ENCODE data around the gene DNAJA2. TPM values are rescaled to one million over a fixed set of nuclear protein-coding genes. Genes with fewer than 3 reads are reported as not detected.
"Not testable (repeated sequence)": the region's sequence is repeated elsewhere in the genome, so short reads cannot be mapped to it uniquely, and the experiment has no call there.

The DNAJA2 gene
- total and polyA plus RNA-seq, 7 donors = 33.6 to 68.7 (median 59.0) TPM

DNA sequence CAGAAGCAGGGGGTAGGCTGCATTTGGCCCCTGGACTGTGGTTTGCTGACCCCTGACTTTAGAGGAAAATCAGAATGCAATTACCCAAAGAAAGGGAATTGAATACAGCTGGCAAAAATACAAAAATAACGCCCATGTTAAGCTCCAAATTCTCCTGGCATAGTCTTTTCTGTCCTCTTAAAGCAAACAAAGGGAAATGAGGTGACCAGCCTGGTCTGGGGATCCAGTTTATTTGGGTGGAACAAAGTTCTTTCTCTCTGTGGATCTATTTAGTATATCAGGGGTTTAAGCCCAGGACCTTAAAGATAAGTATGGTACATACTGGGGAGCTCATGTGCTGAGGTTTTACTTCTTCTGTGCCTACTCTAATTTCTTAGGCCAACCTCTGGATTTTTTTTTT, 23.5 kb downstream of the DNAJA2 start:
- peaks cover 0 to 12% (median 6%) of the 10 kb centered on the region in 4 donors for H3K36me3 ChIP-seq
- no peaks in the 10 kb centered on the region for H3K9me3 ChIP-seq
- no peak overlapping the region for H3K4me3 ChIP-seq
- no peaks in the 10 kb centered on the region for H3K27me3 ChIP-seq
- H3K4me1 ChIP-seq = no peaks in the 10 kb centered on the region
- no peak for DNase-seq
- 36 to 76% methylated on average over 1 of the region's 1 CpG for WGBS, 2 donors
- TF ChIP-seq EP300 (IDR thresholded peaks at IDR 0.05) = no peak
- TF ChIP-seq POLR2AphosphoS5 (IDR thresholded peaks at IDR 0.05) = no peak
- TF ChIP-seq POLR2A (IDR thresholded peaks at IDR 0.05) = no peak
- TF ChIP-seq, protein P1, sequence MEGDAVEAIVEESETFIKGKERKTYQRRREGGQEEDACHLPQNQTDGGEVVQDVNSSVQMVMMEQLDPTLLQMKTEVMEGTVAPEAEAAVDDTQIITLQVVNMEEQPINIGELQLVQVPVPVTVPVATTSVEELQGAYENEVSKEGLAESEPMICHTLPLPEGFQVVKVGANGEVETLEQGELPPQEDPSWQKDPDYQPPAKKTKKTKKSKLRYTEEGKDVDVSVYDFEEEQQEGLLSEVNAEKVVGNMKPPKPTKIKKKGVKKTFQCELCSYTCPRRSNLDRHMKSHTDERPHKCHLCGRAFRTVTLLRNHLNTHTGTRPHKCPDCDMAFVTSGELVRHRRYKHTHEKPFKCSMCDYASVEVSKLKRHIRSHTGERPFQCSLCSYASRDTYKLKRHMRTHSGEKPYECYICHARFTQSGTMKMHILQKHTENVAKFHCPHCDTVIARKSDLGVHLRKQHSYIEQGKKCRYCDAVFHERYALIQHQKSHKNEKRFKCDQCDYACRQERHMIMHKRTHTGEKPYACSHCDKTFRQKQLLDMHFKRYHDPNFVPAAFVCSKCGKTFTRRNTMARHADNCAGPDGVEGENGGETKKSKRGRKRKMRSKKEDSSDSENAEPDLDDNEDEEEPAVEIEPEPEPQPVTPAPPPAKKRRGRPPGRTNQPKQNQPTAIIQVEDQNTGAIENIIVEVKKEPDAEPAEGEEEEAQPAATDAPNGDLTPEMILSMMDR (IDR thresholded peaks at IDR 0.05) = no peak
- H3K27ac ChIP-seq = no peak overlapping the region
- intact Hi-C loops (cut with DNase I) = no loop called here

DNA sequence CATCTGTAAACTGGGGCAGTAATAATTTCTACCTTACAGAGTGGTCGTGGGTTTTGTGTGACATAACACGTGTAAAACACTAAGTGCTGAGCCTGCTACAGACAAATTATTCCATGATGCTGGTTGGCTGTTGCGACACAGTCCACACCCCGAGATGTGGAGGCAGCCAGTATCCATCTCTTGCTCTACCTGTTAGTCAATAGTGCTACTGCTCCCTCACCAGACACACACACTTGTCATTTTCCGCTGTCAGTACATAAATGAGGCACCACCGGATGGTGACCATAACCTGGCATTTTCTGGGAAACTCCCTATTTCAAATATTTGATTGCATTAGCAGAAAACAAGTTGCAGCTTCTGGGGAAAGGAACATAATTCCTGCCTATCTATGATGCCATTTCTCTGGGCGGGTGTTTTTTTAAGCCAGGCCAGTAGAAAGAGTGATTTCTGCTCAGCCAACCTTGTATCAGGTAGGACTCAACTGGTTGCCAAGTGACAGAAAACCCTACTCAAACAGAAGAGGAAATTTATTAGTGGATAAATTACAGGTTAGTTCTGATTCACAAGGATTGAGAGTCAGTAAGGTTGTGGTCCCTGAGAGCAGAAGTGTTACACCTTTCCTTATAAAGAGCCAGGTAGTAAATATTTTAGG, 24.1 kb downstream of the DNAJA2 start:
- Histone ChIP-seq H3K4me3 (no peak overlapping the region), H3K4me1 (no peaks in the 10 kb centered on the region), H3K36me3 (peaks cover 0 to 5% (median under 1%) of the 10 kb centered on the region in 4 donors), H3K9me3 (no peaks in the 10 kb centered on the region), H3K27ac (no peak overlapping the region), H3K27me3 (no peaks in the 10 kb centered on the region)
- no peak for DNase-seq
- WGBS, 2 donors = 75 to 81% methylated on average over 7 of the region's 7 CpGs
- intact Hi-C loops (cut with DNase I) = loop anchor here (5.0 kb wide), 1 partner anchor 1218 kb away; no protein-coding TSS in a partner anchor
- TF ChIP-seq EP300 (IDR thresholded peaks at IDR 0.05) = no peak
- no peak for TF ChIP-seq POLR2AphosphoS5 (IDR thresholded peaks at IDR 0.05)
- TF ChIP-seq, protein P1 (IDR thresholded peaks at IDR 0.05) = no peak
- no peak for TF ChIP-seq POLR2A (IDR thresholded peaks at IDR 0.05)

DNA sequence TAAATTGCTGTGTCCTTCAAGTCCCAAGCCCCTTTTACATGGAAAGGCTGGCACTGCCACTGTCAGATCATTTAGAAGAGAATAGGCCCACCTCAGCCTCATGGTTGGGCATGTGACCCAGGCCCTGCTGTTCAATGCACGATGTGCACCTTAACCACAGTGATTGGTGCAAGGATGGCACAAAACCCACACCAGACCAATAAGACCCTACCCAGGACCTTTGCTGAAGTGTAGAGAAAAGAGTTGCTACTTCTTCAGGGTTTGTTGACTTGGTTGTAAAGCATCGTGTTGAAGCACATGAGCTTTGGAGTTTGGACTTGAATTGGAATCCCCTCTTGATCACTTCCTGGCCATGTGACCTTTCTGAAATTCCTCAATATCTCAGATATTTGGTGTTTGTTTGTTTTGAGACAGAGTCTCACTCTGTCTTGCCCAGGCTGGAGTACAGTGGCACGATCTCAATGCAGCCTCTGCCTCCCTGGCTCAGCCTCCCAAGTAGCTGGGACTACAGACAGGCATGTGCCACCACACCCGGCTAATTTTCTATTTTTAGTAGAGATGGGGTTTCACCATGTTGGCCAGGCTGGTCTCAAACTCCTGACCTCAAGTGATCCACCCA, 24.8 kb downstream of the DNAJA2 start:
- no peak overlapping the region for H3K27ac ChIP-seq
- no peak for DNase-seq
- H3K4me1 ChIP-seq = no peaks in the 10 kb centered on the region
- no peaks in the 10 kb centered on the region for H3K27me3 ChIP-seq
- 60 to 68% methylated on average over 4 of the region's 4 CpGs for WGBS, 2 donors
- H3K9me3 ChIP-seq = no peaks in the 10 kb centered on the region
- no peak for TF ChIP-seq EP300 (IDR thresholded peaks at IDR 0.05)
- no peak for TF ChIP-seq POLR2A (IDR thresholded peaks at IDR 0.05)
- TF ChIP-seq POLR2AphosphoS5 (IDR thresholded peaks at IDR 0.05) = no peak
- TF ChIP-seq, protein P1 (IDR thresholded peaks at IDR 0.05) = no peak
- H3K36me3 ChIP-seq = no peaks in the 10 kb centered on the region
- intact Hi-C loops (cut with DNase I) = loop anchor here (5.0 kb wide), 1 partner anchor 1219 kb away; no protein-coding TSS in a partner anchor
- no peak overlapping the region for H3K4me3 ChIP-seq

DNA sequence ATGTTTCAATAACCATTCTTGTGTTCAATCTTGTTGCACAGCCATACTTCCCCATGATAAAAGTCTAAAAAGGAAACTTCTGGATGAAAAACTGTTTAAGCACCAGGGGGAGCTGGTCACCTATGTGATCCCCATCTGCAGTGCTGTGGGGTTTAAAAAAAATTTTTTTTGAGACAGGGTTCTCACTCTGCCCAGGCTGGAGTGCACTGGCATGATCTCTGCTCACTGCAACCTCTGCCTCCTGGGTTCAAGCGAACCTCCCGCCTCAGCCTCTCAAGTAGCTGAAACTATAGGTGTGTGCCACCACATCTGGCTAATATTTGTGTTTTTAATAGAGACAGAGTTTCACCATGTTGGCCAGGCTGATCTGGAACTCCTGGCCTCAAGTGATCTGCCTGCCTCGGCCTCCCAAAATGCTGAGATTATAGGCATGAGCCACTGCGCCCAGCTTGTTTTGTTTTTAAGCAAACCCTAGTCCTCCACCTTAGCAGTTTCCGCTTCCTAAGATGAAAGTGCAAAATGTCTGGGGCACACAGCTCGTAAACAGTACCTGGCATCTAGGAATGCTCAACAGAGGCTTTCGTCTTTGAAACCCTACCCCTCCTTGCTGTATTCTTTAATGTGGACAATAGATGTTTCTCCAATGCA, 25.4 kb downstream of the DNAJA2 start:
- 88 to 90% methylated on average over 7 of the region's 7 CpGs for whole genome bisulfite sequencing, 2 donors

DNA sequence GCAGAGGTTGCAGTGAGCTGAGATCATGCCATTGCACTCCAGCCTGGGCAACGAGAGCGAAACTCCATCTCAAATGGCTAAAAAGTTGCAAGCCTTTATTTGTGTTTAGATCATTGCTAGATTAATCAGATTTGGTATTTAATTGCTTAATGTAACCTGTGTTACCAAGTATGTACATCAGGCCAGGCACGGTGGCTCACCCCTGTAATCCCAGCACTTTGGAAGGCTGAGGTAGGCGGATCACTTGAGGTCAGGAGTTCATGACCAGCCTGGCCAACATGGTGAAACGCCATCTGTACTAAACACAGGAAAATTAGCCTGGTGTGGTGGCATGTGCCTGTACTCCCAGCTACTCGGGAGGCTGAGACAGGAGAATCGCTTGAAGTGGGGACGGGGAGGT, 28.8 kb downstream of the DNAJA2 start:
- H3K27ac ChIP-seq = not testable (repeated sequence)

More for the DNA sequence above, 25.4 kb downstream of the DNAJA2 start:
- intact Hi-C loops (cut with DNase I) = loop anchor here (5.0 kb wide), 1 partner anchor 1219 kb away; no protein-coding TSS in a partner anchor
- H3K36me3 ChIP-seq = no peaks in the 10 kb centered on the region
- TF ChIP-seq, protein P1 (IDR thresholded peaks at IDR 0.05) = peak in 1 of 4 experiments; percentile 24
- no peak for TF ChIP-seq POLR2A (IDR thresholded peaks at IDR 0.05)
- no peak overlapping the region for H3K4me3 ChIP-seq
- H3K27me3 ChIP-seq = no peaks in the 10 kb centered on the region
- no peak for DNase-seq
- H3K27ac ChIP-seq = no peak overlapping the region
- H3K4me1 ChIP-seq = no peaks in the 10 kb centered on the region
- no peaks in the 10 kb centered on the region for H3K9me3 ChIP-seq

More for the DNA sequence above, 28.8 kb downstream of the DNAJA2 start:
- not testable (repeated sequence) for DNase-seq, H3K9me3 ChIP-seq, H3K36me3 ChIP-seq, H3K4me3 ChIP-seq, H3K4me1 ChIP-seq, H3K27me3 ChIP-seq
- intact Hi-C loops (cut with DNase I) = loop anchor here (5.0 kb wide), 1 partner anchor 1223 kb away; no protein-coding TSS in a partner anchor
- WGBS, 2 donors = 88 to 92% methylated on average over 8 of the region's 8 CpGs

Data from sigmoid colon (tissue), 7 donors.